Upper lobe of right lung (tissue), 1 donor: ENCODE measurements around the gene CCL17. TPM values are rescaled to one million over a fixed set of nuclear protein-coding genes. Genes with fewer than 3 reads are reported as not detected.

Experiments
- ATAC-seq: fragments of 200-7000 bp; cut with Tn5 transposase; one replicate; pipeline ENCODE4 v1.9.1; 2020; ENCODE audit warnings: mild to moderate bottlenecking, moderate library complexity
- DNase-seq: peaks from one replicate; pipeline ENCODE4 v3.0.0-alpha.2; 2020
- H3K27ac ChIP-seq: fragments of 200-600 bp; one replicate; pipeline ENCODE4 v1.8.0; 2022
- H3K27me3 ChIP-seq: fragments of 200-600 bp; one replicate; pipeline ENCODE4 v1.8.0; 2022; ENCODE audit warnings: mild to moderate bottlenecking
- H3K36me3 ChIP-seq: fragments of 200-600 bp; one replicate; pipeline ENCODE4 v1.8.0; 2022
- H3K4me1 ChIP-seq: fragments of 200-600 bp; one replicate; pipeline ENCODE4 v1.8.0; 2022
- H3K4me3 ChIP-seq: fragments of 200-600 bp; one replicate; pipeline ENCODE4 v1.8.0; 2022; ENCODE audit warnings: mild to moderate bottlenecking
- H3K9me3 ChIP-seq: fragments of 200-600 bp; one replicate; pipeline ENCODE4 v1.8.0; 2022
- CTCF ChIP-seq: fragments of 200-600 bp; IDR thresholded peaks from one replicate; pipeline ENCODE4 v1.8.0; 2022; ENCODE audit warnings: antibody characterized with exemption
- intact Hi-C: fragments of 100-400 bp; cut with DNase I; formaldehyde crosslinking; loops from one replicate; pipeline ENCODE4 v1.11.0; 2022
- total RNA-seq: library from RNA; stranded (reverse); fragmentation: NEBNext Ultra II Directional; extraction: Animal tissue kit (Norgen Biotek cat#: 25700); gene quantifications from one replicate; pipeline ENCODE4 v1.2.1, GENCODE V29; 2021
- donor health status: DM: no; HTN: yes; CAD: no; lungs with severe emphysema.

CCL17 gene
- total RNA-seq, 1 donor from 2014 or later, result 15.5 TPM

- ATAC-seq (no peak), DNase-seq (peak; percentile 58)
- intact Hi-C loops, result no loop called here
- H3K9me3 ChIP-seq, result no peaks in the 10 kb centered on the region
- H3K27me3 ChIP-seq, result no peaks in the 10 kb centered on the region
- no peak overlapping the region for H3K27ac ChIP-seq
- H3K36me3 ChIP-seq, result no peaks in the 10 kb centered on the region
- no peak for TF ChIP-seq CTCF
- H3K4me1 ChIP-seq, result no peaks in the 10 kb centered on the region
- H3K4me3 ChIP-seq, result no peak overlapping the region
These were observed 2.5 kb upstream of the CCL17 start for GRCh38 chr16:57401943-57402640.

- no peak for TF ChIP-seq CTCF
- ATAC-seq (no peak), DNase-seq (no peak)
- no peak overlapping the region for H3K4me3 ChIP-seq
- intact Hi-C loops, result no loop called here
- H3K27me3 ChIP-seq, result no peaks in the 10 kb centered on the region
- H3K27ac ChIP-seq, result no peak overlapping the region
- H3K9me3 ChIP-seq, result no peaks in the 10 kb centered on the region
- no peaks in the 10 kb centered on the region for H3K36me3 ChIP-seq
- H3K4me1 ChIP-seq, result peaks cover 11% of the 10 kb centered on the region
These were observed 530 bp downstream of the CCL17 start for GRCh38 chr16:57405097-57405496.

- Histone ChIP-seq H3K27me3 (no peaks in the 10 kb centered on the region), H3K27ac (no peak overlapping the region), H3K9me3 (no peaks in the 10 kb centered on the region), H3K4me3 (no peak overlapping the region), H3K4me1 (peaks cover 19% of the 10 kb centered on the region), H3K36me3 (no peaks in the 10 kb centered on the region)
- DNase-seq (no peak), ATAC-seq (peak; percentile 45)
- intact Hi-C loops, result no loop called here
- no peak for TF ChIP-seq CTCF
These were observed 2.3 kb downstream of the CCL17 start for GRCh38 chr16:57406881-57407280.

GRCh38 chr16:57407521-57408353, 3.2 kb downstream of the CCL17 start:
- TF ChIP-seq CTCF, result no peak
- Histone ChIP-seq H3K27me3 (no peaks in the 10 kb centered on the region), H3K9me3 (no peaks in the 10 kb centered on the region), H3K4me1 (peaks cover 19% of the 10 kb centered on the region), H3K4me3 (no peak overlapping the region), H3K27ac (no peak overlapping the region), H3K36me3 (no peaks in the 10 kb centered on the region)
- intact Hi-C loops, result no loop called here
- DNase-seq (no peak), ATAC-seq (no peak)

- no peak for TF ChIP-seq CTCF
- Histone ChIP-seq H3K4me1 (peaks cover 19% of the 10 kb centered on the region), H3K4me3 (no peak overlapping the region), H3K36me3 (no peaks in the 10 kb centered on the region), H3K27ac (peak overlapping the region; percentile 14), H3K27me3 (no peaks in the 10 kb centered on the region), H3K9me3 (no peaks in the 10 kb centered on the region)
- no peak for DNase-seq
- ATAC-seq, result peak; percentile 27
- intact Hi-C loops, result no loop called here
These were observed 4.5 kb downstream of the CCL17 start for GRCh38 chr16:57409065-57409464.
